Transverse colon (tissue), 4 donors: ENCODE results near the gene GRIN3B.
A peak's percentile ranks its signal among the peaks of the same experiment; 100 is the strongest.

Experiments
- CTCF ChIP-seq, 5 experiments: fragments of 200-600 bp in 3 of 5; fragments of 450-650 bp in 2 of 5; sonication (generic) in 3 of 5; IDR thresholded peaks; 1 replicate in 2 of 5; 2 replicates in 3 of 5; pipeline ENCODE4 v1.5.1; 2016 to 2017; ENCODE audit warnings: antibody characterized with exemption in 5 of 5, inconsistent platforms in 3 of 5, mild to moderate bottlenecking in 2 of 5, moderate library complexity in 1 of 5
- POLR2A ChIP-seq: fragments of 450-650 bp; IDR thresholded peaks from one replicate; pipeline ENCODE4 v1.6.1; 2016; ENCODE audit warnings: antibody characterized with exemption, mild to moderate bottlenecking, moderate library complexity
- POLR2AphosphoS5 ChIP-seq, 3 donors: sonication (generic); formaldehyde crosslinking; IDR thresholded peaks; one replicate each; pipeline ENCODE4 v1.6.1; 2016; ENCODE audit warnings: antibody characterized with exemption in 3 of 3

GRCh38 chr19:1020868-1021425, 20.7 kb downstream of the GRIN3B start, which contains the start of gene TMEM259:
- TF ChIP-seq CTCF (IDR thresholded peaks at IDR 0.05) = no peak
- peak; percentile 68 for TF ChIP-seq POLR2A
- peak in 2 of 3 donors; percentile 40 to 83 for TF ChIP-seq POLR2AphosphoS5 (IDR thresholded peaks at IDR 0.05)
